ENCODE data around the gene NELFCD.

GRCh38 chr20:59004493-59004762 lies 23.4 kb downstream of the NELFCD start:
- TF ChIP-seq, protein P1, sequence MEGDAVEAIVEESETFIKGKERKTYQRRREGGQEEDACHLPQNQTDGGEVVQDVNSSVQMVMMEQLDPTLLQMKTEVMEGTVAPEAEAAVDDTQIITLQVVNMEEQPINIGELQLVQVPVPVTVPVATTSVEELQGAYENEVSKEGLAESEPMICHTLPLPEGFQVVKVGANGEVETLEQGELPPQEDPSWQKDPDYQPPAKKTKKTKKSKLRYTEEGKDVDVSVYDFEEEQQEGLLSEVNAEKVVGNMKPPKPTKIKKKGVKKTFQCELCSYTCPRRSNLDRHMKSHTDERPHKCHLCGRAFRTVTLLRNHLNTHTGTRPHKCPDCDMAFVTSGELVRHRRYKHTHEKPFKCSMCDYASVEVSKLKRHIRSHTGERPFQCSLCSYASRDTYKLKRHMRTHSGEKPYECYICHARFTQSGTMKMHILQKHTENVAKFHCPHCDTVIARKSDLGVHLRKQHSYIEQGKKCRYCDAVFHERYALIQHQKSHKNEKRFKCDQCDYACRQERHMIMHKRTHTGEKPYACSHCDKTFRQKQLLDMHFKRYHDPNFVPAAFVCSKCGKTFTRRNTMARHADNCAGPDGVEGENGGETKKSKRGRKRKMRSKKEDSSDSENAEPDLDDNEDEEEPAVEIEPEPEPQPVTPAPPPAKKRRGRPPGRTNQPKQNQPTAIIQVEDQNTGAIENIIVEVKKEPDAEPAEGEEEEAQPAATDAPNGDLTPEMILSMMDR (IDR thresholded peaks at IDR 0.05), result no peak
- TF ChIP-seq ZFX (IDR thresholded peaks at IDR 0.05; ENCODE audit: borderline replicate concordance), result no peak

Measured in 22Rv1 (cell line).